ENCODE measurements around the gene KLF4. TPM values are rescaled to one million over a fixed set of nuclear protein-coding genes. Genes with fewer than 3 reads are reported as not detected.

KLF4 gene
- polyA plus RNA-seq, 1 of the 3 experiments (the other 2 are of a cell fraction): 7.2 TPM

GRCh38 chr9:107481035-107481434 lies 8.5 kb downstream of the KLF4 start:
- Histone ChIP-seq H3K79me2 (ENCODE audit: insufficient read depth) (no peaks in the 10 kb centered on the region), H3F3A (replicated peaks; ENCODE audit: insufficient read depth) (peaks cover 14% of the 10 kb centered on the region), H3K9ac (no peak overlapping the region), H3K27me3 (ENCODE audit: insufficient read depth) (peaks cover under 1% of the 10 kb centered on the region; the same call in 1 of the 2 replicates), H3K4me3 (ENCODE audit: low read depth in 2 of 2, low read length in 1 of 2) (no peak overlapping the region; a peak in 1 of 4 replicates), H3K9me3 (no peaks in the 10 kb centered on the region), H2AFZ (ENCODE audit: low read depth) (peak overlapping the region; percentile 8; the same call in 1 of the 2 replicates), H3K4me1 (ENCODE audit: control insufficient read depth in 1 of 2, insufficient read depth in 2 of 2, low read depth in 1 of 2, low read length in 1 of 2) (0 out of 4 replicates have a peak, but pooled peaks cover 0 to 5% of the 10 kb centered on the region in 2 experiments), H4K20me1 (ENCODE audit: insufficient read depth) (no peaks in the 10 kb centered on the region), H3K36me3 (replicated peaks in 1 of 2; ENCODE audit: control insufficient read depth in 1 of 2, insufficient read depth in 2 of 2, low read length in 1 of 2) (no peaks in the 10 kb centered on the region), H3K9me2 (no peaks in the 10 kb centered on the region), H3K27ac (ENCODE audit: low read depth in 2 of 2, low read length in 1 of 2) (no peak overlapping the region), H3K4me2 (peak overlapping the region; percentile 34)
- TF ChIP-seq, protein P1, sequence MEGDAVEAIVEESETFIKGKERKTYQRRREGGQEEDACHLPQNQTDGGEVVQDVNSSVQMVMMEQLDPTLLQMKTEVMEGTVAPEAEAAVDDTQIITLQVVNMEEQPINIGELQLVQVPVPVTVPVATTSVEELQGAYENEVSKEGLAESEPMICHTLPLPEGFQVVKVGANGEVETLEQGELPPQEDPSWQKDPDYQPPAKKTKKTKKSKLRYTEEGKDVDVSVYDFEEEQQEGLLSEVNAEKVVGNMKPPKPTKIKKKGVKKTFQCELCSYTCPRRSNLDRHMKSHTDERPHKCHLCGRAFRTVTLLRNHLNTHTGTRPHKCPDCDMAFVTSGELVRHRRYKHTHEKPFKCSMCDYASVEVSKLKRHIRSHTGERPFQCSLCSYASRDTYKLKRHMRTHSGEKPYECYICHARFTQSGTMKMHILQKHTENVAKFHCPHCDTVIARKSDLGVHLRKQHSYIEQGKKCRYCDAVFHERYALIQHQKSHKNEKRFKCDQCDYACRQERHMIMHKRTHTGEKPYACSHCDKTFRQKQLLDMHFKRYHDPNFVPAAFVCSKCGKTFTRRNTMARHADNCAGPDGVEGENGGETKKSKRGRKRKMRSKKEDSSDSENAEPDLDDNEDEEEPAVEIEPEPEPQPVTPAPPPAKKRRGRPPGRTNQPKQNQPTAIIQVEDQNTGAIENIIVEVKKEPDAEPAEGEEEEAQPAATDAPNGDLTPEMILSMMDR (IDR thresholded peaks at IDR 0.05): peak; percentile 44
- TF ChIP-seq FOXJ3 (CRISPR knock-in tag; IDR thresholded peaks at IDR 0.05) (no peak), TAF1 (IDR thresholded peaks at IDR 0.05; ENCODE audit: borderline replicate concordance, low read depth, low read length) (no peak), RAD21 (IDR thresholded peaks at IDR 0.05; ENCODE audit: low read length) (no peak; the same call in 1 of the 2 replicates)
- TF ChIP-seq, protein P2, sequence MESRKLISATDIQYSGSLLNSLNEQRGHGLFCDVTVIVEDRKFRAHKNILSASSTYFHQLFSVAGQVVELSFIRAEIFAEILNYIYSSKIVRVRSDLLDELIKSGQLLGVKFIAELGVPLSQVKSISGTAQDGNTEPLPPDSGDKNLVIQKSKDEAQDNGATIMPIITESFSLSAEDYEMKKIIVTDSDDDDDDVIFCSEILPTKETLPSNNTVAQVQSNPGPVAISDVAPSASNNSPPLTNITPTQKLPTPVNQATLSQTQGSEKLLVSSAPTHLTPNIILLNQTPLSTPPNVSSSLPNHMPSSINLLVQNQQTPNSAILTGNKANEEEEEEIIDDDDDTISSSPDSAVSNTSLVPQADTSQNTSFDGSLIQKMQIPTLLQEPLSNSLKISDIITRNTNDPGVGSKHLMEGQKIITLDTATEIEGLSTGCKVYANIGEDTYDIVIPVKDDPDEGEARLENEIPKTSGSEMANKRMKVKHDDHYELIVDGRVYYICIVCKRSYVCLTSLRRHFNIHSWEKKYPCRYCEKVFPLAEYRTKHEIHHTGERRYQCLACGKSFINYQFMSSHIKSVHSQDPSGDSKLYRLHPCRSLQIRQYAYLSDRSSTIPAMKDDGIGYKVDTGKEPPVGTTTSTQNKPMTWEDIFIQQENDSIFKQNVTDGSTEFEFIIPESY (IDR thresholded peaks at IDR 0.05; ENCODE audit: borderline replicate concordance, low read depth): no peak
- no peak for DNase-seq
- WGBS (ENCODE audit: low lambda C conversion rate): 5% methylated on average over 4 of the region's 4 CpGs
- CTCF ChIA-PET: interaction anchor here (0.9 to 1.0 kb wide), 2 partner anchors 16 to 1085 kb away, joined by 3 read pairs; no protein-coding TSS in a partner anchor
- POLR2A ChIA-PET: no interaction called here

- H3K27ac ChIP-seq (ENCODE audit: low read depth in 2 of 2, low read length in 1 of 2): no peak overlapping the region
- POLR2A ChIA-PET: no interaction called here
- H3K27me3 ChIP-seq (ENCODE audit: insufficient read depth): no peaks in the 10 kb centered on the region; the same call in 1 of the 2 replicates
- H3K4me2 ChIP-seq: peak overlapping the region; percentile 34
- 21% methylated on average over 12 of the region's 12 CpGs for WGBS (ENCODE audit: low lambda C conversion rate)
- H3F3A ChIP-seq (replicated peaks; ENCODE audit: insufficient read depth): peaks cover 9% of the 10 kb centered on the region
- no peaks in the 10 kb centered on the region for H3K9me3 ChIP-seq
- no peaks in the 10 kb centered on the region for H4K20me1 ChIP-seq (ENCODE audit: insufficient read depth)
- CTCF ChIA-PET: interaction anchor here (1.0 kb wide), 1 partner anchor 15 kb away, joined by 3 read pairs; no protein-coding TSS in a partner anchor
- no peak overlapping the region for H3K4me3 ChIP-seq (ENCODE audit: low read depth in 2 of 2, low read length in 1 of 2)
- DNase-seq: no peak
- H3K79me2 ChIP-seq (ENCODE audit: insufficient read depth): no peaks in the 10 kb centered on the region
- 0 out of 4 replicates have a peak, but pooled peaks cover 0 to 5% of the 10 kb centered on the region in 2 experiments for H3K4me1 ChIP-seq (ENCODE audit: control insufficient read depth in 1 of 2, insufficient read depth in 2 of 2, low read depth in 1 of 2, low read length in 1 of 2)
- peak overlapping the region; percentile 8; the same call in 1 of the 2 replicates for H2AFZ ChIP-seq (ENCODE audit: low read depth)
- H3K9ac ChIP-seq: no peak overlapping the region
- no peaks in the 10 kb centered on the region for H3K9me2 ChIP-seq
- TF ChIP-seq FOSL2 (IDR thresholded peaks at IDR 0.05; ENCODE audit: borderline replicate concordance, low read depth) (no peak), MXI1 (IDR thresholded peaks at IDR 0.05; ENCODE audit: low read depth, low read length) (no peak), NFIC (IDR thresholded peaks at IDR 0.05; ENCODE audit: borderline replicate concordance) (no peak), REST (IDR thresholded peaks at IDR 0.05; ENCODE audit: low read depth, low read length) (no peak)
- H3K36me3 ChIP-seq (replicated peaks in 1 of 2; ENCODE audit: control insufficient read depth in 1 of 2, insufficient read depth in 2 of 2, low read length in 1 of 2): no peaks in the 10 kb centered on the region
Observed at GRCh38 chr9:107480386-107480789, 9.2 kb downstream of the KLF4 start.
